ENCODE data around the gene PLCH1.
A peak's percentile ranks its signal among the peaks of the same experiment; 100 is the strongest.

PLCH1 gene

GRCh38 chr3:155690921-155691320, 54.0 kb downstream of the PLCH1 start:
- no peak overlapping the region for H3K9ac ChIP-seq (ENCODE audit: low read depth in 1 of 2, low read length in 2 of 2)
- H3K4me1 ChIP-seq (ENCODE audit: control insufficient read depth in 1 of 2, insufficient read depth in 2 of 2, low read length in 2 of 2): no peaks in the 10 kb centered on the region
- no peak overlapping the region for H3K27ac ChIP-seq (ENCODE audit: low read depth, low read length)
- H3K4me3 ChIP-seq (ENCODE audit: low read depth in 1 of 2, low read length in 2 of 2): no peak overlapping the region
- no peaks in the 10 kb centered on the region for H3K9me3 ChIP-seq (ENCODE audit: control insufficient read depth in 1 of 2, low read length in 2 of 2)
- H3K27me3 ChIP-seq (ENCODE audit: control insufficient read depth in 1 of 2, insufficient read depth in 2 of 2, low read length in 2 of 2): no peaks in the 10 kb centered on the region
- no peaks in the 10 kb centered on the region for H3K36me3 ChIP-seq (ENCODE audit: control insufficient read depth in 1 of 2, insufficient read depth in 2 of 2, low read length in 2 of 2)

GRCh38 chr3:155688481-155688880, 56.4 kb downstream of the PLCH1 start:
- Histone ChIP-seq H3K27ac (ENCODE audit: low read depth, low read length) (no peak overlapping the region), H3K4me1 (ENCODE audit: control insufficient read depth in 1 of 2, insufficient read depth in 2 of 2, low read length in 2 of 2) (no peaks in the 10 kb centered on the region), H3K36me3 (ENCODE audit: control insufficient read depth in 1 of 2, insufficient read depth in 2 of 2, low read length in 2 of 2) (no peaks in the 10 kb centered on the region), H3K9ac (ENCODE audit: low read depth in 1 of 2, low read length in 2 of 2) (no peak overlapping the region), H3K27me3 (ENCODE audit: control insufficient read depth in 1 of 2, insufficient read depth in 2 of 2, low read length in 2 of 2) (no peaks in the 10 kb centered on the region), H3K4me3 (ENCODE audit: low read depth in 1 of 2, low read length in 2 of 2) (no peak overlapping the region), H3K9me3 (ENCODE audit: control insufficient read depth in 1 of 2, low read length in 2 of 2) (no peaks in the 10 kb centered on the region)

- H3K36me3 ChIP-seq (ENCODE audit: control insufficient read depth in 1 of 2, insufficient read depth in 2 of 2, low read length in 2 of 2): no peaks in the 10 kb centered on the region
- H3K27me3 ChIP-seq (ENCODE audit: control insufficient read depth in 1 of 2, insufficient read depth in 2 of 2, low read length in 2 of 2): no peaks in the 10 kb centered on the region
- H3K9ac ChIP-seq (ENCODE audit: low read depth in 1 of 2, low read length in 2 of 2): no peak overlapping the region
- no peaks in the 10 kb centered on the region for H3K9me3 ChIP-seq (ENCODE audit: control insufficient read depth in 1 of 2, low read length in 2 of 2)
- H3K4me3 ChIP-seq (ENCODE audit: low read depth in 1 of 2, low read length in 2 of 2): no peak overlapping the region
- peaks cover 0 to 12% of the 10 kb centered on the region in 2 donors for H3K4me1 ChIP-seq (ENCODE audit: control insufficient read depth in 1 of 2, insufficient read depth in 2 of 2, low read length in 2 of 2)
- no peak overlapping the region for H3K27ac ChIP-seq (ENCODE audit: low read depth, low read length)
Observed at GRCh38 chr3:155683344-155683720, 61.5 kb downstream of the PLCH1 start.

DNA sequence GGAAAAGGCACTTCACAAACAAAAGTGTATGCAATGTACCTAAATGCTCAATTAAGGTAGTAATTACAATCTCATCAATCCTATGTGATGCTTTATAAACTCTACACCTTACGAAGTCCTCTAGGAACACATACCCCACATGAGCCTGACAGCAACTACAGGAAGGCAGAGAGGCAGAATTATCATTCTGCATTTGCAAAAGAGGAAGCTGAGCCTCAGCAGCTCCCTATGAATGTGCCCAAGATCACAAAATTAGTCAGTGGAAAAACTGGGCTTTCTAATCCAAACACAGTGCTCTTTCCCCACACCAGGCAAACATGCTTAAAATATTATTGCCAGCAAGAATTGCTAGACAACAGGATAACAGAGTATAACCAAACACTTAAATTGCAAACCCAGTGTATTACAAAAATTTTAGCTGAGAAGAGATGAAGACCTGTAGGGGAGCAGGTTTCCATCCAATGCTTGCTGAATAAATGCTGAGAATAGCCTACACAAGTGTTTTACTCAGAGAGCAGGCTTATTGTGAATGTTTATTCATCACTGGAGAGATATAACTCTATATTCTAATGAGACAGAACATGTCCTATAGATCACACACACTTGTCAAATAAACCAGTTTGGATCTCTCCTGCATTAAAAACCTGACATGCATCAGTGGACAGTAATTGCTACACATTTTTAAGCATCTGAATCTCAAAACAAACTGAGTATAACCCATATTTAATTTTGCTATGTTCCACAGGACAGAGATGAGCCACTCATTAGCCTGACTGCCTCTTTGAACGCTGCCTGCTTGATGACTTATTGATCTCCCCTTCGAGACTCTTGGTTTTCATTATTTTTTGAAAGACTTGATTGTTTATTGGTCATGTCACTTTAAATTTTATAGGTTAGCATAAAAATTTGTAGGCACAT, 62.2 kb downstream of the PLCH1 start:
- Histone ChIP-seq H3K27me3 (ENCODE audit: control insufficient read depth in 1 of 2, insufficient read depth in 2 of 2, low read length in 2 of 2) (no peaks in the 10 kb centered on the region), H3K27ac (ENCODE audit: low read depth, low read length) (no peak overlapping the region), H3K4me3 (ENCODE audit: low read depth in 1 of 2, low read length in 2 of 2) (no peak overlapping the region), H3K9me3 (ENCODE audit: control insufficient read depth in 1 of 2, low read length in 2 of 2) (no peaks in the 10 kb centered on the region), H3K9ac (ENCODE audit: low read depth in 1 of 2, low read length in 2 of 2) (no peak overlapping the region), H3K36me3 (ENCODE audit: control insufficient read depth in 1 of 2, insufficient read depth in 2 of 2, low read length in 2 of 2) (no peaks in the 10 kb centered on the region), H3K4me1 (ENCODE audit: control insufficient read depth in 1 of 2, insufficient read depth in 2 of 2, low read length in 2 of 2) (peaks cover 0 to 12% of the 10 kb centered on the region in 2 donors)

DNA sequence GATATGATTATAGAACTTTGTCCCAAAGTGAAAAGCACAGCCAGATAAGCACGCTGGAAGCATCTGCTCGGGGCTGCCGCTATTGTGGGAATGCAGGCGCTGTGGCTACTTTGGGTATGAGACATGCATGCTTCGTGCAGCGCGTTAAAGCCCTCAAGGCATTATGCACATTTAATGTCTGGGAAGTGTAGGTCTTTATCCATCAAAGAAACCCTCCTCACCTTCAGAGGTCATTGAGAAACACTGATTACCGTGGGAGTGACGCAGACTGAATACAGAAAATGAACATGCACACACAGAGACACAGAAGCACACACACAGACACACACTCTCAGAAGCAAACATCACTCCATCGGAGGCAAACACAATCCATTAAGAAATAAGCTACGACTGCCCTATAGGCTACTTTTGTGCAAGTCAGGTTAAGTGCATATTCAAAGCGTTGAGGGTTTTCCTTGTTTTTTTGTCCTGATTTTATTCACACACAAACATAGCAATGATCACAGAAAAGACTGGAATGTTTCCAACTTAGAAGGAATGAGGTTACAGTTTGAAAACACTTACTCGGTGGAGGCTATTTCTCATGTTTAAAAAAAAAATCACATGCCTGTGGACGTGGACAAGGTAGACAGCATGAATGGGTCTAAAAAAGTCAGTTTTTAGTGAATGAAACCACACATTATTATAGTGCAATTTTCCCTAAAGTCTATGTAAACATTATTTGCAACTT, 68.5 kb downstream of the PLCH1 start:
- H3K27me3 ChIP-seq (ENCODE audit: control insufficient read depth in 1 of 2, insufficient read depth in 2 of 2, low read length in 2 of 2): no peaks in the 10 kb centered on the region
- no peak overlapping the region for H3K27ac ChIP-seq (ENCODE audit: low read depth, low read length)
- peaks cover 0 to 4% of the 10 kb centered on the region in 2 donors for H3K4me1 ChIP-seq (ENCODE audit: control insufficient read depth in 1 of 2, insufficient read depth in 2 of 2, low read length in 2 of 2)
- peak overlapping the region in 1 of 2 donors; percentile 10 for H3K9ac ChIP-seq (ENCODE audit: low read depth in 1 of 2, low read length in 2 of 2)
- no peaks in the 10 kb centered on the region for H3K9me3 ChIP-seq (ENCODE audit: control insufficient read depth in 1 of 2, low read length in 2 of 2)
- H3K36me3 ChIP-seq (ENCODE audit: control insufficient read depth in 1 of 2, insufficient read depth in 2 of 2, low read length in 2 of 2): no peaks in the 10 kb centered on the region
- peak overlapping the region; percentile 53 to 64 for H3K4me3 ChIP-seq (ENCODE audit: low read depth in 1 of 2, low read length in 2 of 2)

DNA sequence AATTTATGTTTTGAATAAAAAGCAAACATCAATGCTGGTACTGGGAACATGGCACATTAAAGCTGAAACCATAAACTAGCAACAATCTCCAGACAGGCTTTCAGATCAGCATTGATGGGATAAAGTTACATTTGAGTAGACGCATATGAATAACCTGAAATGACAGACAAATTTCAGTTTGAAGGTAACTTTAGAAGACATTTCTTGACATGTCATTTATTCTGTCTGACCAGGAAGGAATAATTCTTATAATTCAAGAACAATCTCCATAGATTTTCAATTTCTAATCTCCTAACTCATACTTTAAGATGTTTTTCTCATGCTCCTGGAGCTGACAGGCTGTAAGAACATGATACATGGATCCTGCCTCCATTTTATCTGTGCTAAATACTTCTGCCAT, 69.8 kb downstream of the PLCH1 start:
- Histone ChIP-seq H3K4me1 (ENCODE audit: control insufficient read depth in 1 of 2, insufficient read depth in 2 of 2, low read length in 2 of 2) (peaks cover 0 to 4% of the 10 kb centered on the region in 2 donors), H3K27ac (ENCODE audit: low read depth, low read length) (no peak overlapping the region), H3K9me3 (ENCODE audit: control insufficient read depth in 1 of 2, low read length in 2 of 2) (no peaks in the 10 kb centered on the region), H3K9ac (ENCODE audit: low read depth in 1 of 2, low read length in 2 of 2) (no peak overlapping the region), H3K4me3 (ENCODE audit: low read depth in 1 of 2, low read length in 2 of 2) (no peak overlapping the region), H3K36me3 (ENCODE audit: control insufficient read depth in 1 of 2, insufficient read depth in 2 of 2, low read length in 2 of 2) (no peaks in the 10 kb centered on the region), H3K27me3 (ENCODE audit: control insufficient read depth in 1 of 2, insufficient read depth in 2 of 2, low read length in 2 of 2) (no peaks in the 10 kb centered on the region)

- peaks cover 0 to 4% of the 10 kb centered on the region in 2 donors for H3K4me1 ChIP-seq (ENCODE audit: control insufficient read depth in 1 of 2, insufficient read depth in 2 of 2, low read length in 2 of 2)
- no peaks in the 10 kb centered on the region for H3K36me3 ChIP-seq (ENCODE audit: control insufficient read depth in 1 of 2, insufficient read depth in 2 of 2, low read length in 2 of 2)
- no peaks in the 10 kb centered on the region for H3K9me3 ChIP-seq (ENCODE audit: control insufficient read depth in 1 of 2, low read length in 2 of 2)
- H3K27me3 ChIP-seq (ENCODE audit: control insufficient read depth in 1 of 2, insufficient read depth in 2 of 2, low read length in 2 of 2): no peaks in the 10 kb centered on the region
- no peak overlapping the region for H3K4me3 ChIP-seq (ENCODE audit: low read depth in 1 of 2, low read length in 2 of 2)
- no peak overlapping the region for H3K27ac ChIP-seq (ENCODE audit: low read depth, low read length)
- H3K9ac ChIP-seq (ENCODE audit: low read depth in 1 of 2, low read length in 2 of 2): no peak overlapping the region
Observed at GRCh38 chr3:155673421-155673820, 71.5 kb downstream of the PLCH1 start.

DNA sequence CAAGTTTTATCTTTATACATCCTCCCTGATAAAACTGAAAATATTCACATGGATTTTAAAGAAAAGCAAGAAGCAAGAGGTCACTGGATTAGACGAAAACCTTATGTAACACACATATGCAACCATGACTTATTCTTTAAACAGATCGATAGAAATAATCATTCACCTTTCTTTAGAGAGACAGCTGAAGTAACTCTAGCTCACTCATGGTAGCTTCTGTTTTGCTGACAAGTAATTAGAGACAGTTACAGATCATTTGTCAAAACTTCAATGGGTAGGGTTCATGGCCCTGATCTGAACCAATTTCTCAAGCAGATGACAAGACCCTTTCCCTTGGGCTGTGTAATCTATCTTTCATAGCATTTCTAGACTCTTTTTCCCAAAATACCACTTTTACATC, 74.5 kb downstream of the PLCH1 start:
- no peak overlapping the region for H3K4me3 ChIP-seq (ENCODE audit: low read depth in 1 of 2, low read length in 2 of 2)
- no peak overlapping the region for H3K27ac ChIP-seq (ENCODE audit: low read depth, low read length)

GRCh38 chr3:155667988-155668387, 76.9 kb downstream of the PLCH1 start:
- no peak overlapping the region for H3K9ac ChIP-seq (ENCODE audit: low read depth in 1 of 2, low read length in 2 of 2)
- H3K9me3 ChIP-seq (ENCODE audit: control insufficient read depth in 1 of 2, low read length in 2 of 2): no peaks in the 10 kb centered on the region
- no peak overlapping the region for H3K27ac ChIP-seq (ENCODE audit: low read depth, low read length)
- H3K27me3 ChIP-seq (ENCODE audit: control insufficient read depth in 1 of 2, insufficient read depth in 2 of 2, low read length in 2 of 2): no peaks in the 10 kb centered on the region
- H3K36me3 ChIP-seq (ENCODE audit: control insufficient read depth in 1 of 2, insufficient read depth in 2 of 2, low read length in 2 of 2): no peaks in the 10 kb centered on the region
- no peak overlapping the region for H3K4me3 ChIP-seq (ENCODE audit: low read depth in 1 of 2, low read length in 2 of 2)
- H3K4me1 ChIP-seq (ENCODE audit: control insufficient read depth in 1 of 2, insufficient read depth in 2 of 2, low read length in 2 of 2): peaks cover 19 to 20% of the 10 kb centered on the region in 2 donors

More for the DNA sequence above, 74.5 kb downstream of the PLCH1 start:
- no peaks in the 10 kb centered on the region for H3K9me3 ChIP-seq (ENCODE audit: control insufficient read depth in 1 of 2, low read length in 2 of 2)
- H3K4me1 ChIP-seq (ENCODE audit: control insufficient read depth in 1 of 2, insufficient read depth in 2 of 2, low read length in 2 of 2): peaks cover 13 to 14% of the 10 kb centered on the region in 2 donors
- no peaks in the 10 kb centered on the region for H3K27me3 ChIP-seq (ENCODE audit: control insufficient read depth in 1 of 2, insufficient read depth in 2 of 2, low read length in 2 of 2)
- no peaks in the 10 kb centered on the region for H3K36me3 ChIP-seq (ENCODE audit: control insufficient read depth in 1 of 2, insufficient read depth in 2 of 2, low read length in 2 of 2)
- H3K9ac ChIP-seq (ENCODE audit: low read depth in 1 of 2, low read length in 2 of 2): no peak overlapping the region

Data from duodenal mucosa (tissue), 2 donors.